Left lung (tissue), 10 donors: ENCODE measurements around the gene MAL. TPM values are rescaled to one million over a fixed set of nuclear protein-coding genes. Genes with fewer than 3 reads are reported as not detected.

ENCODE experiments used
- ATAC-seq: fragments of 200-7000 bp; cut with Tn5 transposase; one replicate; pipeline ENCODE4 v1.9.1; 2020; ENCODE audit warnings: moderate library complexity
- DNase-seq, 4 donors: peaks; one replicate each; pipeline ENCODE4 v3.0.0-alpha.2; 2013 to 2020
- H3K27ac ChIP-seq, 2 donors: fragments of 200-600 bp; sonication (generic) in 1 of 2; one replicate each; pipeline versions ENCODE4 v1.5.0 to v1.8.0; 2020 to 2021
- H3K27me3 ChIP-seq, 2 donors: fragments of 200-600 bp; sonication (generic) in 1 of 2; one replicate each; pipeline versions ENCODE4 v1.5.0 to v1.8.0; 2020 to 2021
- H3K36me3 ChIP-seq, 2 donors: fragments of 200-600 bp; sonication (generic) in 1 of 2; one replicate each; pipeline versions ENCODE4 v1.5.0 to v1.8.0; 2020 to 2021
- H3K4me1 ChIP-seq, 2 donors: fragments of 200-600 bp; one replicate each; pipeline ENCODE4 v1.8.0; 2021
- H3K4me3 ChIP-seq, 2 donors: fragments of 200-600 bp; sonication (generic) in 1 of 2; one replicate each; pipeline versions ENCODE4 v1.5.0 to v1.8.0; 2020 to 2021; ENCODE audit warnings: mild to moderate bottlenecking in 1 of 2
- H3K9me3 ChIP-seq, 2 donors: fragments of 200-600 bp; sonication (generic) in 1 of 2; one replicate each; pipeline versions ENCODE4 v1.5.0 to v1.8.0; 2020 to 2021
- intact Hi-C, 2 donors: fragments of 100-400 bp; cut with DNase I; formaldehyde crosslinking; loops; one replicate each; pipeline versions ENCODE4 v1.11.2 to v1.14.2; 2022
- polyA plus RNA-seq, 6 donors: library from polyadenylated mRNA; unstranded; fragments of 120-200 nt; gene quantifications; one replicate each; pipeline ENCODE4 v1.2.1, GENCODE V29; 2013; ENCODE audit not compliant: insufficient read length in 6 of 6
- total RNA-seq, 2 donors: library from RNA; stranded (reverse); fragmentation: NEBNext Ultra II Directional; extraction: Animal tissue kit (Norgen Biotek cat#: 25700); gene quantifications; one replicate each; pipeline ENCODE4 v1.2.1, GENCODE V29; 2021
- TF ChIP-seq, protein P1 (sequence below), 2 donors: fragments of 200-600 bp; sonication (generic) in 1 of 2; IDR thresholded peaks; one replicate each; pipeline versions ENCODE4 v1.5.0 to v1.8.0; 2021; ENCODE audit warnings: antibody characterized with exemption in 2 of 2
- donor health status: DM: no; HTN: yes; CAD: no.
- donor health status: DM: no; HTN: no; CAD: no.

The MAL gene
- total and polyA plus RNA-seq, 8 donors, result 0.76 to 13.6 (median 1.8) TPM

DNA sequence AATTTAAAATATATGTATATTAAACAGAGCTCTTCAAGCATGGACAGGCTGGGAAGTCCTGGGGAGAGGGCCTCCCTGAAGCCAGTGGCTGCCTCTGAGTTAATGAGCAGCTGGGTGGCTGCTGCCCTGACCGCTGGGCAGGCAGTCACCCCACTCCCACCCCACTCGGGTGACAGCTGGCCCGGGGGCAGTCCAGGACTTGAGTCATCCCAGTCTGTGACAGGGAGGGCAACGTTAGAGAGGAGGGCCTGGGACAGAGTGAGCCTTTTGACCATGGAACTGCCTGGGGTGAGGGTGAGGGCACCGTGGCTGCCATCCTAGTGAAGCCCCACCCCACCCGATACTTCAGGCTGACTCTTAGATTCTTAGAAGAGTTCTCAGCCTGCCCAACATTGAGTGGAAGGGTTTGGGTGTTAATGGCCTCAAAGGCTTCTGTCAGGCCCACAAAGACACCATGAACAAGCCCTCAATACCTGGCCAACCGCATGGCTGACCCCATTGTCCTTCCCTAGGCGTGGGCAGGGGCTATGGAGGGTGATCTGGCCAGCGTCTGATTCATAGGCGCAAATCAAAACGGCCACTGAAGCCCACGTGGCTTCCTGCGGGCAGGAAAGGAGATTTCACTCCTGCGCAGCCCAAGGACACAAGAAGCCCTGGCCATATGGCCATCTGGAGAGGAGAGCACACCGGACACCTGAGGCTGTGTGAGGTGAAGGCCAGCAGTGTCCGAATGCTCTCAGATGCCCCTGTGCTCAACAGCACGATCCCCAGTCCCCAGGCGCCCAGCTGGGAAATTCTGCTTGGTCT is 48.6 kb downstream of the MAL start:
- H3K36me3 ChIP-seq, result no peaks in the 10 kb centered on the region
- no peaks in the 10 kb centered on the region for H3K9me3 ChIP-seq
- H3K27ac ChIP-seq, result no peak overlapping the region
- ATAC-seq (no peak), DNase-seq (no peak)
- H3K4me3 ChIP-seq, result no peak overlapping the region
- H3K4me1 ChIP-seq, result peaks cover 0 to 25% of the 10 kb centered on the region in 2 donors
- TF ChIP-seq, protein P1, sequence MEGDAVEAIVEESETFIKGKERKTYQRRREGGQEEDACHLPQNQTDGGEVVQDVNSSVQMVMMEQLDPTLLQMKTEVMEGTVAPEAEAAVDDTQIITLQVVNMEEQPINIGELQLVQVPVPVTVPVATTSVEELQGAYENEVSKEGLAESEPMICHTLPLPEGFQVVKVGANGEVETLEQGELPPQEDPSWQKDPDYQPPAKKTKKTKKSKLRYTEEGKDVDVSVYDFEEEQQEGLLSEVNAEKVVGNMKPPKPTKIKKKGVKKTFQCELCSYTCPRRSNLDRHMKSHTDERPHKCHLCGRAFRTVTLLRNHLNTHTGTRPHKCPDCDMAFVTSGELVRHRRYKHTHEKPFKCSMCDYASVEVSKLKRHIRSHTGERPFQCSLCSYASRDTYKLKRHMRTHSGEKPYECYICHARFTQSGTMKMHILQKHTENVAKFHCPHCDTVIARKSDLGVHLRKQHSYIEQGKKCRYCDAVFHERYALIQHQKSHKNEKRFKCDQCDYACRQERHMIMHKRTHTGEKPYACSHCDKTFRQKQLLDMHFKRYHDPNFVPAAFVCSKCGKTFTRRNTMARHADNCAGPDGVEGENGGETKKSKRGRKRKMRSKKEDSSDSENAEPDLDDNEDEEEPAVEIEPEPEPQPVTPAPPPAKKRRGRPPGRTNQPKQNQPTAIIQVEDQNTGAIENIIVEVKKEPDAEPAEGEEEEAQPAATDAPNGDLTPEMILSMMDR (IDR thresholded peaks at IDR 0.05), result no peak
- peaks cover 0 to 49% of the 10 kb centered on the region in 2 donors for H3K27me3 ChIP-seq
- intact Hi-C loops, result no loop called here

DNA sequence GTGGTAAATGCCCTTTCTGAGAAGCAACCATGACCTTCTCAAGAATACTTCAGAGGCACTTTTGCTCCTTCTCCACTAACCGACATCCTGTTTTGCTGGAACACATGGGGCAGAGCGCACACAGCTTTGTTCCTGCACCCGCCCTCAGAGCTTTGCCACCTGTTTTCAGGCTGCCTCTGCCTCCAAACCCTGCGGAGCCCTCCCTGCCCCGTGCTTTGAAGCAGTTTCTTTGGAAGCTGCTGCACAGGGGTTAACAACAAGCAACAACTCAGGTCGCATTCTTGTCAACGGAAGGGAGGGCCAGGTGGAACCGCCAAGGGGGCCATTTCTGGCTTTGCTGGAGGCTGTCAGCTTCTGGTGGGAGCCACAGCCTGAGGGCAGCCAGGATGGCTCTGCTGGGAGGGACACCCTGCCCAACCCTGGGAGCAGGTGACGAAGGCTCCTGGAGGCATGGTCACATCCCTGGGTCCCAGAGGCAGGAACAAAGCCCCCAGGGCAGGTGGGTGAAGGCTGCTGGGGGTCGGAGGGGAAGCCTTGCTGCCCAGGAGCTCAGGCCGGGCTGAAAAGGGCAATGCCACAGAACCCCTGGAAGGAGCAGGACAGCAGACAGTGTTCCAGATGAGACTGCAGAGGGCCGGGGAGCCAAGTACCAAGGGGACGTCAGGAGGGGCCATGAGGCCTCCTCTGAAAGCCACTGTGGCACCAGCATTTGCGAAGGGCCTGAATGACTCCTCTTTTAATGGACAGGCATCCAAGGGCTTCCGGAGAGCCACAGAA is 49.3 kb downstream of the MAL start:
- TF ChIP-seq, protein P1 (IDR thresholded peaks at IDR 0.05), result no peak
- ATAC-seq (peak; percentile 29), DNase-seq (peak in 1 of 4 donors; percentile 50)
- H3K36me3 ChIP-seq, result no peaks in the 10 kb centered on the region
- peaks cover 5 to 25% of the 10 kb centered on the region in 2 donors for H3K4me1 ChIP-seq
- intact Hi-C loops, result loop anchor here in 1 of 2 donors (5.0 kb wide), 1 partner anchor 53 kb away; no protein-coding TSS in a partner anchor
- no peak overlapping the region for H3K27ac ChIP-seq
- no peak overlapping the region for H3K4me3 ChIP-seq
- peaks cover 0 to 49% of the 10 kb centered on the region in 2 donors for H3K27me3 ChIP-seq
- H3K9me3 ChIP-seq, result no peaks in the 10 kb centered on the region

DNA sequence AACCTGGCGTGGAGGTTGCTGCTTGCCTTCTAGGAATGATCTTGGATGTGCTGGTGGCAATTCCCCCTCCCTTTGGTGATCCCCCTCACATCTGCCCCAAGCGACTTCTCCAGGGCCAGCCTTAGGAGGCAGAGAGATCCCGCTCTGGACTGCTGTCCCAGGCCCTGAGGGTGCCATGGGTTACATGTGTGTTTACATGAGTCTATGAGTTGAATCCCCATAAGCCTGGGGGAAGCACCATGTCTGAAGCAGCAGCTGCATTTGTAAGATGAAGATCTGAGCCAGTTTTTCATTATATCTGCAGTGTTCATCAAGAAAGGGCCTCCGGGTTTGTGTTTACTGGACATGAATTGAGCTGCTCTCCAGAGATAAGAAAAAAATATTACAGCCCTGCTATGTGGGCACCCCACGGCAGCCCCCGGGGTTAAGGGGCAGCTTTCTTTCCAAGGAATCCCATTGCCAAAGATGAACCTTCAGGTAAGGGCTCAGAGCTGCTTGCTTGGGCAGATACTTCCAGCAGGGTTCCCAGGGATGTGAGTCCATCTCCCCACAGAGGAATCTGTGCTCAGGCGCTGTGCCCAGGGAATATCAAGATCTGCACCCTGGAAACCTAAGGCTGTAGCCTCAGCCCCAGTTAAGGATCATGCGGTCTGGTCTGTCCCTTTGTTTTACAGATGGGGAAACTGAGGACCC is 50.1 kb downstream of the MAL start:
- H3K36me3 ChIP-seq, result no peaks in the 10 kb centered on the region
- ATAC-seq (no peak), DNase-seq (no peak)
- H3K4me1 ChIP-seq, result peaks cover 5 to 25% of the 10 kb centered on the region in 2 donors
- H3K4me3 ChIP-seq, result no peak overlapping the region
- H3K9me3 ChIP-seq, result no peaks in the 10 kb centered on the region
- peaks cover 0 to 49% of the 10 kb centered on the region in 2 donors for H3K27me3 ChIP-seq
- TF ChIP-seq, protein P1 (IDR thresholded peaks at IDR 0.05), result no peak
- intact Hi-C loops, result loop anchor here in 1 of 2 donors (5.0 kb wide), 1 partner anchor 53 kb away; no protein-coding TSS in a partner anchor
- no peak overlapping the region for H3K27ac ChIP-seq

DNA sequence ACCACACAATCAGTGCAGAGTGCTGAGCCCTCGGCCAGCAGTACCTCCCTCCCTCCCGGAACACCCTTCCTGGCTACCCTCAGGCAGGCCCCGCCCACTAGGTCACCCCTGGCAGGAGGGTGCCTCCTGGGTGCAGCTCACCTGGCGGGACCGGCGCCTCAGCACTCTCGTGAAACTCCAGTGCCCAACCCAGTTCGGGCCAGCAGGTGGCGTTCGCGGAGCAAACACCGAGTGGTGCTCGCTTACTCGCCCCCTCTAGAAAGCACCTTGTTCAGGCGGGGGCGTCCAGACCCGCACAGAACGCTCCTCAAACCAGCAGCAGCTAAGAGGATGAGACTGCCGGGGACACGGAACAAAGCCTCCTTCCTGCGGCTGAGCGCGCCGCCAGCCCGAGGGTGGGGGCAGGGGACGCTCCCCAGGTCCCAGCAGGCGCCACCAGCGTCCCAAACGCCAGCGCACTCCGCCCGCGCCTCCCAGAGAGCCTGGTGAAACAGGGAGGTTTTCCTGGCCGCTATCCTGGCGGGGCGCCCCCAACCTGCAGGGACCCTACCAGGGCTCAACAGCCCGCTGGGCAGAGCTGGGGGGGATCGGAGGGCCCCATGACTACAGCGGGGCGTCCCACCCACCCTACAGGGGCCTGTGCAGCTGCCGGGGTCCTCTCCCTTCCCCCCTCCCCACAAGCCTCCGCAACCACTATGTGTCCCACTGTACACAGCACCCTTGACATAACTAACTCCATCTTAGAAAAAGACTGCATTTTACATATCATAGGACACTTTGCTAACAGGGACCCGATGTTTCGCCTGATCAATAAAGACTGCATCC is 51.4 kb downstream of the MAL start:
- DNase-seq (peak; percentile 42 to 96 (median 84)), ATAC-seq (peak; percentile 90)
- H3K27me3 ChIP-seq, result peaks cover 0 to 49% of the 10 kb centered on the region in 2 donors
- no peaks in the 10 kb centered on the region for H3K36me3 ChIP-seq
- TF ChIP-seq, protein P1 (IDR thresholded peaks at IDR 0.05), result peak; percentile 83 to 85
- no peak overlapping the region for H3K27ac ChIP-seq
- H3K9me3 ChIP-seq, result no peaks in the 10 kb centered on the region
- H3K4me3 ChIP-seq, result peak overlapping the region; percentile 28 to 31
- peaks cover 5 to 25% of the 10 kb centered on the region in 2 donors for H3K4me1 ChIP-seq
- intact Hi-C loops, result loop anchor here in 1 of 2 donors (5.0 kb wide), 1 partner anchor 55 kb away; no protein-coding TSS in a partner anchor
